ENCODE measurements around the gene RGS17.
"Not testable (repeated sequence)": the region's sequence is repeated elsewhere in the genome, so short reads cannot be mapped to it uniquely, and the experiment has no call there.

Gene RGS17

DNA sequence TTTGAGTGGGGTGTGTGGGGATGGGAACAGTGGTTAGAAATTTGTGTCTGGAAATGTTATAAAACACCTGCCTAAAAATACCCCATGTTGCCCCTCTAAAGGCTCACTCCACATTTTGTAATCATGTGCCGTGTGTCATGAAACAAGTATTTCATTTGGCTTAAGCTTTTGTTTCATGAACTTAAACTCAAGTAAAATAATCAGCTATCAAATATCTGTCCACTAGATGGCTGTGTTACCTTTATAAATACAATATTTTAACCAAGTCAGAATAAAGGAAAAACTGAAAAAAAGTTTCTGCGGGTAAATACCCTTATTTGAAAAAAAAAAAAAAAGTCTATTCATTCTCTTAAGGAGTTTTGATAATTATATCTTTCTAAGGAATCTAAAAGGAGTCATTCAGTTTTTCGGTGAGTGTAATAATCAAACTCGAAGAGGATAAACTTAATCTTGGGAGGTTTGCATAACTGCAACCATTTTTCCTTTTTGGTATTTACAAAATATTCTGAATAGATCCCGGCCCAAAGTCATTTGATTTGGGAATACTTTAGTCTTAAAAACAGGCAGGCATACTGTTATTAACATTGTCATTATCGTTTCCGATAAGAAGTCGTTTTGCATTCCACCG is 98.7 kb downstream of the RGS17 start:
- DNase-seq (ENCODE audit: low spot score): peak; percentile 13

DNA sequence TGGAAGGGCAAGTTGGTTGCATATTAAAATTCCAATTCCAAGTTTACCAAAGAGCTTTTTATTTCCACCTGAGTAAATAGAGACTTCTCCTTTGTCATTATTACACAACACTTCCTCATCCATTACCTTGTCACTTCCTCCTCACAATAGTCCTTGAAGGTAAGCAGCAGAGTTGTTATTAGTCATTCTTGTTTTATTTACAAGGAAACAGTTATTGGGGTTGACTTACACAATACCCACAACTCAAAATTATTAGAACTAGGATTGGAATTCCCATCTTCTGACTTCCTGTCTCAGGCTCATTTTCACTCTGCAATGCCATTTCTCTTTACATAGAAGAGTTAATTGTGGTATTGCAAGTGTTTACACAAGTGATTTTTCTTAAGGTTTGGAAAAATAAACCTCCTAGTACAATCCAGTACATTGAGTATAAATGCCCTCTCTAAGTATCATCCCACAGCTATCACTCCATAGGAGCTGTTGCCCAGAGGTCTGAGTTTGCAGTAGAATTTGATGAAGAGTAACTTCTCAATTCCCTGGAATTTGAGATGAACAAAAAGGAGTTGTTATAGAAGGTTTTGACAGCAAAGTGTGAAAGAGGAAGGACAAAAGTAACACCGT is 99.6 kb downstream of the RGS17 start:
- DNase-seq (ENCODE audit: low spot score): no peak

- DNase-seq (ENCODE audit: low spot score): no peak
These were observed 102.1 kb downstream of the RGS17 start for GRCh38 chr6:153028963-153029362.

DNA sequence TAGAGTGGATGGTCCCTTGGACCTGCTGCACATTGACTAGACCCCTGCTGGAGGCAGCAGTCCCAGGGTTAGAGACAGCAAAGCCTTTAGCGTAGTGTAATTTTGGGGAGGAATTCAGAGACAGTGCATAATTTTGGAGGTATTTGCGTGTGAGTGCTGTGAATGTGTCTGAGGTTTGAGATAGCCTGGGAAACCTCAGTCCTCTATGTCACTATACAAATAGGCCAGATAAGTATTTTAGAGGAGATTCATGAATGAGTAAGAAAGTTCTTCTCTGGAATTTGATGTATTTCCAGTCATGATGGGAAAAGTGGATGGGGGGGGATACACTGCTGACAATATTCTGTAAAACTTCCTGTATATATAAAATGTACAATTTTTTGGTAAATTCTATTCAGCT is 102.8 kb downstream of the RGS17 start:
- no peak for DNase-seq (ENCODE audit: low spot score)

- DNase-seq (ENCODE audit: low spot score): no peak
These were observed 103.6 kb downstream of the RGS17 start for GRCh38 chr6:153027480-153027879.

GRCh38 chr6:153024709-153025017 is 106.4 kb downstream of the RGS17 start:
- no peak for DNase-seq (ENCODE audit: low spot score)

GRCh38 chr6:153023977-153024708 is 106.9 kb downstream of the RGS17 start:
- peak; percentile 47 for DNase-seq (ENCODE audit: low spot score)

GRCh38 chr6:153018355-153018754 is 112.7 kb downstream of the RGS17 start:
- no peak for DNase-seq (ENCODE audit: low spot score)

DNA sequence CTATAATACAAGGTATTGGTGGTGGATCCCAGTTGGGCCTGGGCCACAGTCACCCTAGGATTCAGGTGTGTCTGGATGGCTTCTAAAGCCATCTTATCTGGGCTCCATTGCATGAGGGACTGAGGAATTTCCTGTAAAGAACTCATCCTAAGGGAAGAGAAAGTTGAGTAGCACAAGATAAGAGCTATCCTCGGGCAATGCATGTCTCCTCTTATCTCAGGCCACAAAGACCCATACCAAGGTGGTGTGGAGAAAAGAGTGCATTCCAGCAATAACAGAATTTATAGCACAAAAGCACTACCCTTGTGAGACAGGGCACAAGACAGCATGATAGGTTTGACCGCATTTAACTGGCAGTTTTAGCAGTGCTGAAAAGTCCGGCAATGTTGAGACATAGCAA is 114.2 kb downstream of the RGS17 start:
- no peak for DNase-seq (ENCODE audit: low spot score)

DNA sequence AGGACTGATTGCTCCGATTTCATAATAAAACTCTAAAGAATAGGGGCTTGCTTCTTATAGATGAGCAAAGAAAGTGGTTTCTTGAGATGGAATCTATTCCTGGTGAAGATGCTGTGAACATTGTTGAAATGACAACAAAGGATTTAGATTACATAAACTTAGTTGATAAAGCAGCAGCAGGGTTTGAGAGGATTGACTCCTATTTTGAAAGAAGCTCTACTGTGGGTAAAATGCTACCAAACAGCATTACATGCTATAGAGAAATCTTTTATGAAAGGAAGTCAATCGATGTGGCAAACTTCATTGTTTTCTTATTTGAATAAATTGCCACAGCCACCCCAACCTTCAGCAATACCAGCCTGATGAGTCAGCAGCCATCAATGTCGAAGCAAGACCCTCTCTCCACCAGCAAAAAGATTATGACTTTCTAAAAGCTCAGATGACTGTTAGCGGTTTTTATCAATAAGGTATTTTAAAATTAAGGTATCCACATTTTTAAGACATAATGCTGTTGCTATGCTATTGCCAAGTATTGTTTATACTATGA is 115.9 kb downstream of the RGS17 start:
- no peak for DNase-seq (ENCODE audit: low spot score)

DNA sequence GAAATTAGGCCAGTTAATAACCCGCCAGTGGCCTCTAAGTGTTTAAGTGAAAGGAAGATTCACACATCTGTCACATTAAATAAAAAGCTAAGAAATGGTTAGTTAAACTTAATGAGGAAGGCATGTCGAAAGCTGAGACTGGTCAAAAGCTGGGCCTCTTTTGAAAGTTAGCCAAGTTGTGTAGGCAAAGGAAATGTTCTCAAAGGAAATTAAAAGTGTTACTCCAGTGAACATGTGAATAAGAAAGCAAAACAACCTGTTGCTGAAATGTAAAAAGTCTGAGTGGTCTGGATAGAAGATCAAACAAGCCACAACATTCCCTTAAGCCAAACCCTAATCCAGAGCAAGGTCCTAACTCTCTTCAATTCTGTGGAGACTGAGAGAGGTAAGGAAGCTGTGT is 117.6 kb downstream of the RGS17 start:
- no peak for DNase-seq (ENCODE audit: low spot score)

DNA sequence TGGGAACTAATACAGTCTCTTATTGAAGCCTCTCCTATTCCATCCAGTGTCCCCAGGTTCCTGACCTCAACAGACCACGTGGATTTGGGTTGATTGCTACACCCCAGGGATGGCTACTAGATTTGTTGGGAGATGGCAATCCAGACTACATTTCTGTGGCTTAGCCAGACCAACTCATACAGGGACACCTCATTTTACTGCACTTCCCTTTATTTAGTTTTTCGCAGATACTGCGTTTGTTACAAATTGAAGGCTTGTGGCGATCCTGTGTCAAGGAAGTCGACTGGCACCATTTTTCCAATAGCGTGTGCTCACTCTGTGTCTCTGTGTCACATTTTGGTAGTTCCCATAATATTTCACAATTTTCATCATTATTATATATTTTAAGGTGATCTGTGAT is 118.2 kb downstream of the RGS17 start:
- DNase-seq (ENCODE audit: low spot score): no peak

GRCh38 chr6:153003366-153003690 is 127.8 kb downstream of the RGS17 start:
- no peak for DNase-seq (ENCODE audit: low spot score)

- peak; percentile 97 for DNase-seq (ENCODE audit: low spot score)
These were observed 128.3 kb downstream of the RGS17 start, which contains the start of gene MTRF1L for GRCh38 chr6:153002613-153003365. Gene MTRF1L (minus strand): TSS chr6:153002709. CDS start chr6:153002685, 24 bp downstream.

- DNase-seq (ENCODE audit: low spot score): peak; percentile 35
These were observed 129.1 kb downstream of the RGS17 start for GRCh38 chr6:153001767-153002612.

- not testable (repeated sequence) for DNase-seq (ENCODE audit: low spot score)
These were observed 130.3 kb downstream of the RGS17 start for GRCh38 chr6:153000790-153001189.

DNA sequence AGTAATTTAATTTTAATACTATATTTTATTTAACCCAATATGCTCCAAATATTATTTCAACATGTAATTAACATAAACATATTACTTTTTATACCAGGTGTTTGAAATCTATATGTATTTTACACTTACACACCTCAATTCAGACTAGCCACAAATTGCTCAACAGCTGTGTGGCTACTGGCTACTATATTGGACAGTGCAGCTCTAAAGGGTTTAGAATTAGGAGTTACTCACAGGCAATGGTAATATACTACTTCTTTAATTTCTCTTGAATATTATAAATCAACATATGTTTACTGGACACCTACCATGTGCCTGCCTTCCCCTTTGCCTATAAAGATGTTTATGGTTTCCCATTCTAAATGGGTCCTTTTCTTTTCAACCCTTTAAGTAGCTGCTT is 130.8 kb downstream of the RGS17 start:
- no peak for DNase-seq (ENCODE audit: low spot score)

DNA sequence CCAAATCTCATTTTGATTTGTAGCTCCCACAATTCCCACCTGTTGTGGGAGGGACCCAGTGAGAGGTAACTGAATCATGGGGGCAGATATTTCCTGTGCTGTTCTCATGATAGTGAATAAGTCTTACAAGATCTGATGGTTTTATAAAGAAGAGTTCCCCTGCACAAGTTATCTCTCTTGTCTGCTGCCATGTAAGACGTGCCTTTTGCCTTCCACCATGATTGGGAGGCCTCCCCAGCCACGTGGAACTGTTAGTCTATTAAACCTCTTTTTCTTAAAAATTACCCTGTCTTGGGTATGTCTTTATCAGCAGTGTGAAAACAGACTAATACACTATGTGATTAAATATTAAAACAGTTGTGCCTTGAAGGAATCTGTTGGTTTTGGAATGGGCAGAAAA is 131.5 kb downstream of the RGS17 start:
- DNase-seq (ENCODE audit: low spot score): not testable (repeated sequence)

GRCh38 chr6:152993847-152994246 is 137.2 kb downstream of the RGS17 start:
- no peak for DNase-seq (ENCODE audit: low spot score)

DNA sequence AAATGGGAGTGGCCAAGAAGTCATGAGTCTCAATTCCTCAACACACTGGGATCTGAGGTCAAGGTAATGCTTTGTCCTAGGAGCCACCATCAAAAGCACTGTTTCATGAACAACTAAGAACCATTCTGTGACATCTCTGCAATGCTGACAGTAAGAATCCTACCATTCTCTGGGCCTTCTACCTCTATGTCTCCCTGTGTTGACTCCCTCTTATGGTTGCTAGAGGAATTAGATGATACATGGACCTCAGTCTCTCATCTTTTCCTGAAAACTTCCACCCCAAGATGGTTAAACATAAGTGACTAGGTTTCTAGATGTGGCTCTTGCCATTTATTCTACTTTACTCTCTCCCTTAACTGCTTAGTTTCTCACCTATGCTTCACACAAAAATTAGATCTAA is 137.7 kb downstream of the RGS17 start:
- no peak for DNase-seq (ENCODE audit: low spot score)

GRCh38 chr6:152986978-152987377 is 144.1 kb downstream of the RGS17 start:
- DNase-seq (ENCODE audit: low spot score): no peak

All from SK-N-DZ (cell line).